NCI-H1436 (cell line): ENCODE data around the gene ERBB4.
A peak's percentile ranks its signal among the peaks of the same experiment; 100 is the strongest.
"Not testable (repeated sequence)": the region's sequence is repeated elsewhere in the genome, so short reads cannot be mapped to it uniquely, and the experiment has no call there.

Experiments used
- DNase-seq: peaks from one replicate; lab custom pipeline; 2025; lab: John Stamatoyannopoulos, UW

The ERBB4 gene

DNA sequence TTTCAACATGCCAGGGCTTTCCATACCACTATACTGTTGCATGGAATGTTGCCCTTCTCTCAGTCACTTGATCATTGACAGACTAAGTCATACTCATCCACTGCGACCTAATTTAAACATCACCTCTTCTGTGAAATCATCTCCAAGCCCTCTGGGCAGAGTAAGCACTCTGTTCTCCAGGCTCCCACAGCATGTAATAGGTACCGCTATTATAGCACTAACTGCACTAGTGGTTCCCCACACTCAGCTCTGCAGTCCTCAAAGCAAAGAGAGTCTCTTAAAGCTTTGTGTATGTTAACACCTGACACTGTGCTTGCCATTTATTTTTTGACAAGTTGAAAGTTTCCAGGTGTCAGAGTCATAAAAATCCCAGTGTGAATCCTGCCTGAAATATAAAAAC lies 947.2 kb downstream of the ERBB4 start:
- DNase-seq, result no peak

DNA sequence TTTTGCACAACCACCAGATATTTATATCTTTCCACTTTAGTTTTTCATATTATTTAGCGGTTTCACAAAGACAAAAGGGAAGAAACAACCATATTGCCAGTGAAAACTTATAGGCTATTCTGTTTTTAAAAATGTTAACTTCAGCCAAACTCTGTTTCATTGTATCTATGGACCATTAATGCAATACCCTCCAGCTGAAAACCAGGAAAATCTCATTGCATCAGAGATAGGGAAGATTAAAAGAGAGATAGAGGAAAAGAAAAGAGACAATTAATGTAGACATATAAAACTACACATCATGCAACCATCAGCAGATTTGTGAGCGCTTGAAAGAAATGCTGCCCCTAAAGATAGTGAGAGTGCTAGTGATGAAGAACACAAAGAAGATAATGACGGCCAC lies 970.2 kb downstream of the ERBB4 start:
- DNase-seq, result no peak

DNA sequence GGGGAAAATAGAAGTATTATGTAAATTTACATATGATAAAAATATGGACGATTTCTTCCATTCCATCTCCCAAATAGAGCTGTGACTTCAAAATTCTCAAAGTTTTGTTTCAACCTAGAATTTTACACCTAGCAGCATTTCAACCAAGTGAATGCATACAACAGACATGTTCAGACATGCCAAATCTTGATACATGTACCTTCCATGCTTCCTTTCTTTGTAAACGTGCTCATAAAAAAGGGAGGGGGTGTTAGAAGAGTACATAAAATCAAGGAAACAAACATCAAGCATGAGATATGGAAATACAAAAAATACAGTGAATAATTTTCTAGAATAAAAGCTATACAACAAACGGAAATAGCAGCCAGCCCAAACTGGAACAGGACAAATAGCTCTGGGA lies 974.2 kb downstream of the ERBB4 start:
- DNase-seq, result no peak

DNA sequence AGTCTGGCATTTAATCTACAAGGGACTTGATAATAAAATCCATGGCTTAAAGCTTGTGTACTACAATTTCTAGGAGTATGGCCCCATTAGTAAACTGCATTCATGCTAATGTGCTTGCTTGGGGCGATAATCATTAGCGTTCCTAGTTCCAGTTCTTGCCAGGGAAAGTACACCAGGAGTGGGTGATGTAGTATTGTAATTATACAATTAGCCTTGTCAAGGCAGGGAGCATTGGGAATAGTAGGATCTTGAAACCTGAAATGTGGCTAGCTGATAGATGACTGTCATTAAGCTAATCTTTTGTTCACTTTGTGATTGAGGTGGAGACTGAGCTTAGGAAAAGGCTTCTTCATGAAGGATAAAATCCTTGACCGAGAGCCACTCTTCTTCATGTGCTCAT lies 993.0 kb downstream of the ERBB4 start:
- peak; percentile 35 for DNase-seq

DNA sequence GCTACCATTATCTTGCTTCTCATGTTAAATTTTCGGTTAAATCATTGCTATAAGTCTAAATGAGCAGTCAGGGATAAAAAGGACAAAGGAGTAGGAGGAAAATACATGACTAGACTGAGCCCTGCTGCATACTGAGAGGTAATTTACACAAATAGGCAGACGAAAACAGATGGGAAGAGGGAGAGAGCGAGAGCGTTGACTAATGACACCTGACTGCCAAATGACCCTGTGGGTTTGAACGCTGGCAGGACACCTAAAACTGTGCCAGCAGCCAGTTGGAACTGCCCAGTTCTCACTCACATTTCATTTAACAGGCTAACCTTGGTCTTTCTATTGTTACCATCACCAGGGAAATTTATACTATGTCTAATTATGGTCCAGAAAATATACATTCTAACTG lies 1004.0 kb downstream of the ERBB4 start:
- DNase-seq, result no peak

DNA sequence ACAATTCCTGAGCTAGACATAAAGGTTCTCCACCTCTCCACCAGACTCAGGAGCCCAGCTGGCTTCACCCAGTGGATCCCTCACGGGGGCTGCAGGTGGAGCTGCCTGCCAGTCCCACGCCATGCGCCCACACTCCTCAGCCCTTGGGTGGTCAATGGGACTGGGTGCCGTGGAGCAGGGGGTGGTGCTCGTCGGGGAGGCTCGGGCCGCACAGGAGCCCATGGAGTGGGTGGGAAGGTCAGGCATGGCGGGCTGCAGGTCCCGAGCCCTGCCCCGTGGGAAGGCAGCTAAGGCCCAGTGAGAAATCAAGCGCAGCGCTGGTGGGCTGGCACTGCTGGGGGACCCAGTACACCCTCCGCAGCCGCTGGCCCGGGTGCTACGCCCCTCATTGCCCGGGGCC lies 1014.4 kb downstream of the ERBB4 start:
- DNase-seq, result not testable (repeated sequence)

DNA sequence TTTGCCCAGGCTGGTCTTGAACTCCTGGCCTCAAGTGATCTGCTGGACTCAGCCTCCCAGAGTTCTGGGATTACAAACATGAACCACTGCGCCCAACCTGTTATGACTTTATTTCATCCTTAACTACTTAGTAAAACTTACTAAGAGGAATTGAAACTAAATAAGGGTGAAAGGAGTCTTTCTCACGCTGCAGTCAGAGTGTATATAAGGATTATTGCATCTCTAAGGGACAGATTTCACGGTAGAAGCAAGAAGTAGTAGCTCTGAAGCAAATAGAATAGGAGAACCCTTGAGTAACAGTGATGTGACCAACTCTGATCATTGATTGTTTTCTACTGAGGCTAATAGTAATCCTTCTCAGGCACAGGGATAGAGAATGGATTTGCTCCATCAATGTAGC lies 1022.1 kb downstream of the ERBB4 start:
- no peak for DNase-seq

DNA sequence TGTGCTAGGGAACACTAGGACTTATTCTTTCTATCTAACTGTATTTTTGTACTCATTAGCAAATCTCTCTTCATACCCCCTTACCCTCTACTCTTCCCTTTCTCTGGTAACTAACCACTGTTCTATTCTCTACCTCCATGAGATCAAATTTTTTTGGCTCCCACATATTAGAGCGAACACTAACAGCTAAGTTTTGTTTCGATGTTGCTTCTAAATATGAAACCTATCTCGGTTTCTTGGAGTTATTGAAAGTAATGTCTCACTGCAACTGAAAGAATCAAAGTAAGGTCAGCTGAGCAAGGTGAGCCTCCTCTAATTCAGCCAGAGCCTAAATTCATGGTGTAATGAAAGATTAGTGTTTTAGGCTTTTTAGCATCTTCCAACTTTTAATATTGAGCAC lies 1024.6 kb downstream of the ERBB4 start:
- DNase-seq, result no peak

DNA sequence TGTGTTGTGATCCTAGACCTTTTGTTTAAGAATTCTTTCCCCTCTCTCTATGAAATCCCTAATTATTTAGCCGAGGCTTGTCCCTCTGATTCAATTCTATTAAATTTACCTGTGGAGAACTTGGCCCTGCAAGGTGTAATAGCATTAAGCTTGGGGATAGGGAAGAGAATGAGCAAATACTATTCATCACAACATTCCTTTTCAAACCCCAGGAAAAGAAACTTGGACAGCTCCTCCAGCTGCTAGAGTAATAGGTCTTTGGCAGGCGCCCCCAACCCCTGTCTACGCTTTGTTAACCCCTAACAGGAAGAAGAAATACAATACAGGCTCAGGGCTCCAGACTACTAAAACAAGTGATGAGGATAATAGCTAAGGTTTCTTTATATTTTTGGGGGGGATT lies 1025.2 kb downstream of the ERBB4 start:
- DNase-seq, result no peak

DNA sequence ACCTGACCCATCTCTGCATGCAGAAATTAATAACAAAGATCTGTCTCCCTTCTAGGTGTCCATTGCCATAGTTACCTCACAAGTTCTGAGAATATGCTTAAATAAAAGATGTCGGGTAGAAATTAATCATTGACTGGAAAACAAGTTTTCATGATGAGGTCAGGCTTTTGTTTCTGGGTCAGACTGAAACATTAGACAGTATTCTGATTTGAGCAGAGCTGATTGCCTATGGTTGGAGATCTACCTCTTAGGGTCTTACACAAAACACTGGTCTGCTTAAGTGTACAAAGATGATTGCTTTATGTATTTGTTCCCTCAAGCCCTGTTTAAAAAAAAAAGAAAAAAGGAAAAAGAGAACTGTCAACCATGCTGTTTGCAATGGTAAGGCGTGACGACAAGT lies 1025.8 kb downstream of the ERBB4 start:
- no peak for DNase-seq

DNA sequence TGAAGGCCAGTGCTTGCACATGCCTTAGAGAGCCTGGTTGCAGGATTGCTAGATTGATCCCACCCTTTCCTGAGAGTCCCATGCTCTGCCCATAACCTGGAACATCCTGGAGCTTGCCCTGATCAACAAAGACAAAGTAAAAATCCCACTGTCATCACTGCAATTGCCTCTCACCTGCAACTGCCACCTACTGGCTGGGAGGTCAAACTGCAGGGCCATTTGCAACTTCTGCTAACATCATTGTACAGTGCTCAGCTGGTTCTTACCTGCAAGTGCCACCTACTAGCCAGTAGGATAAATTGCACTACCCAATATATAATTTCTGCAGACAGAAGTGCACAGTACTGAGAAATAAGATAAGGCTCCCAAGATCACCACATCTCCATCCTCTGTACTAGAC lies 1034.7 kb downstream of the ERBB4 start:
- DNase-seq, result no peak

DNA sequence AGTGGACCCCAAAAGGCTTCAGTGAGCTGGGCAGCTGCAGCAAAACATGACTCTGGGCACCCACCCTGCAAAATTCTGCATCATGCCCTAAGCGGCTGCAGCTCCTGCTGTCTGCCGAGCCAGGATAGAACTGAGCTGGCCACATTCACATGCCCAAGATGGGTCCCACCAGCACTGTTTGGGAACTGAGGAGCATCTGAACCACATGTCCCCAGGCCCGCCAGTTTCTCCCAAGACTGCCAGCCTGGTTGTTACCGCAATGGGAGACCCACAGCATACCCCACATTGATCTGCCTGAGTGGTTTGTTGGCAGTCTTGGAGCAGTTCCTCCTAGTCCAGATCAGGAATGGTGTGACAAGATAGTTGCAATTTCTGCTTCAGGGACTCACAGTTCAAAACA lies 1035.4 kb downstream of the ERBB4 start:
- no peak for DNase-seq

DNA sequence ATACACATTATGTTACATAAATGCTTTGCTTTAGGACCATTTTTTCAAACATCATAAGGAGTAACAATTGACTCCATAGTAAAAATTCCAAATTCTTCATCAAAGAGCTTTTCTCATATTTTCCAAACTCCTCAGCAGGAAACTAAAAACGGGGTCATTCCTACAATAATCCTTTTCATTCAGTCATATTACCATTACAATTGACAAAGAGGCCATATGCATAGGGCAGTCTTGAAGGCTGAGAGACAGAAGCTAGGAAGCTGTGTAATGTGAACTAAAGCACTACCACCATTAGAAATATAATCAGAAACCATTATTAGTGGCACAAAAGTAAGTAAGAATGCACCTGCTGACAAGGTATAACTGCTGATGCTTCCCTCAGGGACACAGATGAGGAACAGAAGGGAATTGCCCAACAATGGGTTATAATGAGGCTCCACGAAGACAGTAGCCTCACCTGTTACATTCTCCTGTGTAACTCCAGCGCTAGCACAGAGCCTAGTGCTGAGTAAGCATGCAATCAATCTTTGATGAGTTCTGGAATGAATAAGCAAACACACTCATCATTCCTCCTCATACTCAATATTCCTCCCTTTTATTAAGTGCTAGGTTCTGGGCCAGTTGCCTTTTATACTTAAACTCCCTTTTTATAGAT lies 1039.9 kb downstream of the ERBB4 start:
- no peak for DNase-seq

DNA sequence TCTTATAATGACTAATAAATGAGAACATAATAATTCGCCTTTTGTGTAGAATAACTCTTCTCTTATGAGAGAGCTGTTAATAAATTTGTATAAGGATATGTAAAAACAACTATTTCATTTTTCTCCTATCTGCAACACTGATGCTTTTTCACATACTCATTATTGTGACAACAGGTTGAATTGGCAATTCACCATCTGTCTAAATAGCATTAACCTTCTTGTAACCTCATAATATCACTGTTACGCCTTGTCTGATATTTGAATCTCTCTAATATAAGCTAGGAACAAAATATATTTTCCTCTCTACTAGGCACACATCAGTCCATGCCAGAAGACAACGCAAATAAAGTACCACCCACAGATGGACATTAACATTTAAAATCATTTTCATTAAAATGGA lies 1043.3 kb downstream of the ERBB4 start:
- no peak for DNase-seq

DNA sequence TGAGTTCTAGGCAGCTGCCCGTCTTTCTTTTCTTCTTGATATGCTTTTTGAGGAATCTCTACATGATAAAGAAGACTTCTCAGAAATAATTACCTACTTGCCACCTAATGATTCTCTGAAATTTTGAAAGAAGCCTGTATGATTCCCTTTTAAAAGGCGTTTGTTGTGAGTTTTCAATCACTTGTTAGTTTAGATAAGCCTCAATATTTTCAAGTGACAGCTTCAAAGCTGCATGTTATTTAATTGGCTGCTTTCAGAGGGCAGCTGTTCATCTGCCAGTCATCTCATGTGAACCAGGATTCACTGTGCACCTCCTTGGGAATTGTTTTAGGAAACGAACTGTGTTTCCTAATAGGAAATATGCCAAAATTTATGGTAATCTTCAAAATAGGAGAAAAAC lies 1044.1 kb downstream of the ERBB4 start:
- no peak for DNase-seq

DNA sequence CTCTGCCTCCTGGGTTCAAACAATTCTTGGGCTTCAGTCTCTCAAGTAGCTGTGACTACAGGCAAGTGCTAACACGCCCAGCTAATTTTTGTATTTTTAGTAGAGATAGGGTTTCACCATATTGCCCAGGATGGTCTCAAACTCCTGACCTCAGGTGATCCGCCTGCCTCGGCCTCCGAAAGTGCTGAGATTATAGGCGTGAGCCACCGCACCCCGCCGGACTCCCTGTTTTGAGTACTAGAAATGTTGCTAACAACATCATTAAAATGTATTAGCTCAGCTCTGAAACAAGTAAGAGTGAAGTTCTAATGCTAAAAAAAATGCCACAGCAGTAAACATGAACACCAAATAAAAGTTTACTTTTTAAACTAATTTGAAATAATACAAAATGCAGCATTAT lies 1044.5 kb downstream of the ERBB4 start:
- DNase-seq, result no peak

DNA sequence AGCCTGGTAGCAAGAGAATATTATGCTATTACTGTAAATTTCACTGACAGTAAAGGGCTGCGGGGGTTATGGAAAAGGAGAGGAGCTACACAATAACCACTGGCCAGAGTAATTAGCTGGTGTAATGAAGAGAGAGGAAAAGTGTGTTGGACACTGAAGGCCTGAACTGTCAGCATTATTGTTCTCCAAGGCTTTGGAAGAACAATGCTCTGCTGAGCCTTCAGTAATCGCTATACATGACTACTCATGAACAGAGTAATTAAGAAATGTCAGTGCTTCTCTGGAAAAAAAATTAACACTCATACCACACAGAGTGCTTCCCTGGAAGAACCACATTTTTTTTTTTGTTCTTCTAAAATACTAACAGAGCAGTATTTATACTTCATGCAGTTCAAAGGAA lies 1050.9 kb downstream of the ERBB4 start:
- no peak for DNase-seq

DNA sequence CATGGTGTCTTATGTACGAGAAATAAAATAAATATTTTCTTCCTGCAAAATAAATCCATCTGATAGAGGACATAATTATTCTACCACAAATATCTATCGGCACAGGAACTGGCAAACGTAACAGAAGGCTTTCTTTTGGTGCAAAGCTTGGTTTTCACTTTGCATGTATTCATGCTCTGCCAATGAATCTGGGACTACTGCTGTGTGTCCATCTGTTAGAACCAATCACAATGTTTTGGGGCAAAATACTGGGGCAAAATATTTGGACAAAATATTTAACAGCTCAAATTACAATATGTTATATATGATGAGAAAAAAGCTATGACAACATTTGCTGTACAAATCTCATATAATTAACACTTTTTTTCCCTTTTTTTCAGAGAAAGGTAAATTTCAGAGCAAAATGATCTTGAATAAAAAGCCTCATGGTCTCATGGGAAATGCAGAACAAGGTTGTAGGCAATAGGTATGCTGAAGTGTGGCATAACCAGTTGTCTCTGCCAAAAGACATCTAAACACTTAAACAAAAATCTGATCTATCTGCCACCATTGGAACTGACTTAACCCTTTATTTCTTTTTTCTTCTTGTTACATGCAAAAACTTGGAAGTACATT lies 1059.0 kb downstream of the ERBB4 start:
- DNase-seq, result no peak

DNA sequence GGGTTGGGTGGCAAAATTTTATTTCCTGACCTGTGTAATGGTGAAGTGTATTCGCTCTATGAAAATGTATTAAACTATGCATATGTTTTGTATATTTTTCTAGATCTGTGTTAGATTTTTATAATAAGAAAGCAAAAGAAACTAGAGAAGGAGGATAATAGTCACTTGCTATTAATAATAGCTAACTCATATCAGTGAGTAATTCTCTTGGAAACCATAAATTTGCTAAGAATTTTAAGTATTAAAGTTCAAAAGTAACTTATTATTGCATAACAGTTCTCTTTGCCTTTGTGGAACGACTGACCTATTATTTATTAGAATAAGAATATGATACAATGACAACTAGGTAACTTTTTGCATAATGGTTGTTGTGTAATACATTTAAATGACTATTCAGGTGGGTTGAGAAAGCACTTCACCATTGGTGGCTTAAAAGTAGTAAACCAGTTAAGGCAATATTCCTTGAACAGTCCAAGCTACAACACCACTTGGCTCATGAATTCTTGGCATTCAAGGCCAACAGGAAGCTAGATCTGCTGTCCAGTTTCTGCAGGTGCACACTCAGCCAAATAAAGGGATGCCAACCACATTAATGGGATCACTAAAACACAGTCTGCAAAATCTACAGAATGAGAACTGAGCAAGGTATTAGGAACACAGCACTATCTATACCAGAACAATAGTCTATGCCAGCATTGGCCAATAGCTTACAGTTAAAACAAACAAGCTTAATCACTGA lies 1060.9 kb downstream of the ERBB4 start:
- no peak for DNase-seq

DNA sequence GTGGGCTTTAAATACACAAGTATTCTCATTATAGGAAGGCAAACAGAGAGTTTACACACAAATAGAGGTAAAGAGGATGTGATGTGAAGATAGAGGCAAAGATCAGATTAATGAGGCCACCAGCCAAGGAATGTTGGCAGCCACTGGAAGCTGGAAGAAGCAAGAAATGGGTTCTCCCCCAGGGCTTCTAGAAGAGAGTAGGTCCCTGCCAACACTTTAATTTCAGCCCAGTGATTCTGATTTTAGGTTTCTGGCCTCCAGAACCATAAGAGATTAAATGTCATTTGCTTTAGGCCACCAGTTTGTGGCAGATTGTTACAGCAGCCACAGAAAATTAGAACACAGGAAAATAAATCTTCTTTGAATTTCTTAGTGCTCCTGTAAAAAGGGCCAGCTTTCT lies 1065.5 kb downstream of the ERBB4 start:
- DNase-seq, result no peak

DNA sequence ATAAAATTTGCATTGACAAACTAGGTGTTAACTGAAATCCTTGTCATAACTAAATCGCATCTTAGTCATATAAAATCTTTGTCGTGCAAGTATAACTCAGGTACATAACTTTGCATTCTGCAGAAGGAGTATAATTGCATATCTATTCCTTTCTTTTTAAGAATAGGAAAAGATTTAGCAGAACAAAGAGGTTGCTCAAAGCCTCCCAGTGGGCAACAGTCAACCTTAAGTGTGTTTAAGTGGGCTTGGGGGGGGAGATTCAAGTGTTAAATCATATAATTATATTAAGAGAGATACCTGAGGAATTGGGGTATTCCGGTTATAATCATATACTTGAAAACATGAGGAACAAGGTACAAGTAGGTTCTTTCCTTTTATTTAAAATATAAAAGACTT lies 1068.9 kb downstream of the ERBB4 start:
- DNase-seq, result no peak

DNA sequence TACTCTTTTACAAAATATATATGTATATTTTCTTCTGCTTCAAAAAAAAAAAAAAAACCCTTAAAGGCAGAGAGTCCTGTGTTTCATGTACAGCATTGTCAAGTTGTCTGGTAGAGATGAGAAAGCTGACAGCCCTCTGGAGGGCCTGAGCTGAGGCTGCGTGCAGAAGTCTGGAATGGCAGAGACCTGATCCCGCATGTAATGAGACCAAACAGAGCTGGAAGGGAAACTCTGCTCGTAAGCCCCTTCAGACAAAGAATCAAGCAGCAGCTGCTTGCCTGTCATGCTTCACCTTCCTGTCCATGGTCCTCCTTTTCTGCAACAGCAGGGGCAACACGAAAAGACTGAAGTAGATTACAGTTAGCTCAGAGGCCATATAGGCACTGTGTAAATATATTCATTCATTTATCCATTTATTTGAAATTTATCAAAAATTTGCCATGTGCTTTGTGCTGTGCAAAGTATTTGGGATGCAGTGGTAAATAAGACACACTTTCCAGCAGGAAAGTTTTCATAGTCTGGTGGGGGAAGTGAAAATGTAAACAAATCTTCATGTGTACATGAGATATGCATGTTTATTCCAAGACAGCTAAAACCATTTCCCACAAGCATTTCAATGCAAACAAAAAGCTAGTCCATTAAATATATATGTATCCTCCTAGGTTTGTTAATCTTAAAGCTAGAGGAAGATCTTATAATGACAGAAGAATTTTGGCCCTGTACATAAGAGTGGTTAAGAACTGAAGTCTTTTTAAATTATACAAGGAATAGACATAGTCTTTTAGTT lies 1069.5 kb downstream of the ERBB4 start:
- no peak for DNase-seq

DNA sequence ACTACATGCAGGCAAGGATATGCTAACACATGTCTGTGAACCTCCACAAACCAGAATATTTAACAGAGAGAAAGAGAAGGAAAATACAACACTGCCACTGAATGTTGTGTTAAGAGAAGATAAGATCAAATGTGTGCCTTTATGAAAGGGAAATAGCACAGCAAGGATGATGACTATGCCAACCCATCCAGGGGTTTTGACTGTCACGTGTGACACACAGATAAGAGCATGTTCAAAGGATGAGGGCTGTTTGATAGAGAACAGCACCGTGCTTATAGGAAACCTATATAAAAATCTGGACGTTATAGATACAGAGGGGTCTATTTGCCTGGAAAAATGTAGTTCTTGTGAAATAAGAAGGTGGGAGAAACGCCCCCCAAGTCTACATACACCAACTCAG lies 1070.4 kb downstream of the ERBB4 start:
- DNase-seq, result no peak
